LNCaP clone FGC (cell line): ENCODE data around the gene SLAMF1.
A peak's percentile ranks its signal among the peaks of the same experiment; 100 is the strongest.

Experiments used
- DNase-seq: peaks from one replicate; pipeline ENCODE4 v3.0.0-alpha.2; 2011; ENCODE audit warnings: low read depth
- H3K4me3 ChIP-seq: 2 replicates; pipeline ENCODE4 v1.5.1; 2011; ENCODE audit warnings: mild to moderate bottlenecking, low read depth, low read length, control low read depth
- TF ChIP-seq, protein P1 (sequence below): IDR thresholded peaks from 2 replicates; pipeline ENCODE4 v1.5.1; 2012; ENCODE audit warnings: mild to moderate bottlenecking; ENCODE audit not compliant: control insufficient read depth, insufficient read depth; ENCODE audit errors: extremely low read depth

The SLAMF1 gene

DNA sequence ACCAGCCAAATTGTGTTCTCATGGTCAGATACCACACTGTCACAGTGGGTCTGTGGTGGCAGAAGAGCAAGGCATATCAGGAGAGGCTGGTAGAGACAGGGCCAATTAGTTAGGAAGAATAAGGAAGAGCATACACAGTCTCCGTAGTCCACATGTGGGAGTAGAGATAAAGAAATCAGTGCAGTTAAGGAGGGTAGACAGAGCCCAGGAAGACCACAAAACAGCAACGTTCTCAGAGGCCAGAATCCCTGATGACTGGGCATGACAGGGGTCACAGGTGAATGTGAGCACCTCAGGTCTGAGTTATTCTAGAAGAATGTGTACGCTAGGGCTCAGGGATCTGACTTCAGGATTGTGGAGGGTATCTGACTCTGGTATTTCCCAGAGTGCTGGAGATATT lies 33.0 kb upstream of the SLAMF1 start:
- DNase-seq: no peak
- no peak overlapping the region for H3K4me3 ChIP-seq
- TF ChIP-seq, protein P1, sequence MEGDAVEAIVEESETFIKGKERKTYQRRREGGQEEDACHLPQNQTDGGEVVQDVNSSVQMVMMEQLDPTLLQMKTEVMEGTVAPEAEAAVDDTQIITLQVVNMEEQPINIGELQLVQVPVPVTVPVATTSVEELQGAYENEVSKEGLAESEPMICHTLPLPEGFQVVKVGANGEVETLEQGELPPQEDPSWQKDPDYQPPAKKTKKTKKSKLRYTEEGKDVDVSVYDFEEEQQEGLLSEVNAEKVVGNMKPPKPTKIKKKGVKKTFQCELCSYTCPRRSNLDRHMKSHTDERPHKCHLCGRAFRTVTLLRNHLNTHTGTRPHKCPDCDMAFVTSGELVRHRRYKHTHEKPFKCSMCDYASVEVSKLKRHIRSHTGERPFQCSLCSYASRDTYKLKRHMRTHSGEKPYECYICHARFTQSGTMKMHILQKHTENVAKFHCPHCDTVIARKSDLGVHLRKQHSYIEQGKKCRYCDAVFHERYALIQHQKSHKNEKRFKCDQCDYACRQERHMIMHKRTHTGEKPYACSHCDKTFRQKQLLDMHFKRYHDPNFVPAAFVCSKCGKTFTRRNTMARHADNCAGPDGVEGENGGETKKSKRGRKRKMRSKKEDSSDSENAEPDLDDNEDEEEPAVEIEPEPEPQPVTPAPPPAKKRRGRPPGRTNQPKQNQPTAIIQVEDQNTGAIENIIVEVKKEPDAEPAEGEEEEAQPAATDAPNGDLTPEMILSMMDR: no peak

DNA sequence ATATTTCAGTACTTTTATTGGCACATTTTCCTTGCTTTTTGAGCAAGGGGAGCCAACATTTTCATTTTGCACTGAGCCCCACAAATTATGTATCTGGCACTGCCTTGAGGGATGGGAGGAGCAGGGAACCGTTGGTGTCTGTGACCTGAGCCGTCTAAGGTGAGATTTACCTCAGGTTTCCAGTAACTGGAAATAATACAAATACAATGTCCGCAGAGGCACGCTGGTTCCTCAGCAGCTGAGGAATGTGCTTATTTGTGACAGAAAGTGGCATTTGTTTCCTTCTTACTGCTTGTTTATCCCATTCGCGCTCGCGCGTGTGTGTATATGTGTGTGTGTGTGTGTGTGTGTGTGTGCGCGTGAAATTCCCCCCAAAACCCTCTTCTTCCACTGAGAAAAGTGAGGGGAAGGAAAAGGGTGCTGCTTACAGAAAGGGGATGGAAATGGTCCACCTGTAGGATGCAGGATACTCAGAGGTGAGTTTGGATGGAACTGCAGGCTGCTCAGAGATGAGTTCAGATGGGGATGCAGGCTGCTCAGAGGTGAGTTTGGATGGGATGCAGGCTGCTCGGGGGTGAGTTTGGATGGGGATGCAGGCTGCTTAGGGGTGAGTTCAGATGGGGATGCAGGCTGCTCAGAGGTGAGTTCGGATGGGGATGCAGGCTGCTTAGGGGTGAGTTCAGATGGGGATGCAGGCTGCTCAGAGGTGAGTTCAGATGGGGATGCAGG lies 30.2 kb upstream of the SLAMF1 start:
- no peak for DNase-seq
- H3K4me3 ChIP-seq: no peak overlapping the region
- TF ChIP-seq, protein P1: no peak

DNA sequence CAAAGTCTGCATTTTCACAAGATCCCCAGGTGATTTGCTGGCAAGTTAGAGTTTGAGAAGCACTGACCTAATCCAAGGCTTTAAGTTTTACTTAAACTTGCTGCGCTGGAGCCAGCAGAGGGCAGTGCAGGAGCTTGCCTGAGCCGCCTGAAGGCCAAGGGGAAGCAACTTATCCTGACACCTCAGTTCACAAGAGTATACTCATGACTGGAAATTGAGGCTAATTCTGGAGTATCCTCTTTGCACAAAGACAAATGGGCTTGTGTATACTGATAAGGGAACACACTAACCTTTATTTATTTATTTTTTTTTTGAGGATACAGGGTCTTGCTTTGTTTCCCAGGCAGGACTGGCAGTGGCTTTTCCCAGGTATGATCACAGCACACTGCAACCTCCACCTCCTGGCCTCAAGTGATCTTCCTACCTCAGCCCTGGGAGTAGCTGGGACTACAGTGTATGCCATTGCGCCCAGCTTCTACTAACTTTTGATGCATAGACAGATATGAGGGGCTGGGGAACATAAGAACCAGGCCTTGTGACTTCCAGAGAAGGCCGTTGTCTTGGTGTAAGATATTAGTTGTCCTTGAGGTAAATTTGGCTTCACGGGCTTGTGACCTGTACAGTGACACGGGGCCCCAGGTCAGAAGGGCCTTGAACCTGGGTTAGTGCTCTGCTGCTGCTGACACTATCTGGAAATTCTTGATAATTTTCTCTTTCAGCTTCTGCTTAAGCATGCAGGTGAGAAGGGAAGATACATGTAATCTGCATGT lies 29.0 kb upstream of the SLAMF1 start:
- peak; percentile 31 for DNase-seq
- H3K4me3 ChIP-seq: no peak overlapping the region
- TF ChIP-seq, protein P1: peak; percentile 92

DNA sequence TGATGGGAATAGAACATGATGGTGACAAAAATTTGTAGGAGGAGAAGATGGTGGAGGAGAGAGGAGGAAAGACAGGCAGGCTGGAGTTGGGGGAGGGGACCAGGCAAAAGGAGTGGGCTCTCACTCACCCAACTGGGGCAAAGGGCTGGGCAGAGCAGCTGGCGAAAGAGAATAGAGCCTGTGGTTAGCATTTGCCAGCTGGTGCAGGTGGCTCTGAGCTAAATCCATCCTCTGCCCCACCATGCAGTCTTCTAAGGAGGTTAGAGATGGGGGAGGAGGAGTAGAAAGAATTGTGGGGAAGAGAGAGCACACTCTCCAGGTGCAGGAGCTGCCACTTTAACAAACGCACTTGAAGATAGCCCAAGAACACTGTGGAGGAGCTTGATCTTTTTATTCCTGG lies 27.6 kb upstream of the SLAMF1 start:
- no peak overlapping the region for H3K4me3 ChIP-seq
- no peak for DNase-seq

DNA sequence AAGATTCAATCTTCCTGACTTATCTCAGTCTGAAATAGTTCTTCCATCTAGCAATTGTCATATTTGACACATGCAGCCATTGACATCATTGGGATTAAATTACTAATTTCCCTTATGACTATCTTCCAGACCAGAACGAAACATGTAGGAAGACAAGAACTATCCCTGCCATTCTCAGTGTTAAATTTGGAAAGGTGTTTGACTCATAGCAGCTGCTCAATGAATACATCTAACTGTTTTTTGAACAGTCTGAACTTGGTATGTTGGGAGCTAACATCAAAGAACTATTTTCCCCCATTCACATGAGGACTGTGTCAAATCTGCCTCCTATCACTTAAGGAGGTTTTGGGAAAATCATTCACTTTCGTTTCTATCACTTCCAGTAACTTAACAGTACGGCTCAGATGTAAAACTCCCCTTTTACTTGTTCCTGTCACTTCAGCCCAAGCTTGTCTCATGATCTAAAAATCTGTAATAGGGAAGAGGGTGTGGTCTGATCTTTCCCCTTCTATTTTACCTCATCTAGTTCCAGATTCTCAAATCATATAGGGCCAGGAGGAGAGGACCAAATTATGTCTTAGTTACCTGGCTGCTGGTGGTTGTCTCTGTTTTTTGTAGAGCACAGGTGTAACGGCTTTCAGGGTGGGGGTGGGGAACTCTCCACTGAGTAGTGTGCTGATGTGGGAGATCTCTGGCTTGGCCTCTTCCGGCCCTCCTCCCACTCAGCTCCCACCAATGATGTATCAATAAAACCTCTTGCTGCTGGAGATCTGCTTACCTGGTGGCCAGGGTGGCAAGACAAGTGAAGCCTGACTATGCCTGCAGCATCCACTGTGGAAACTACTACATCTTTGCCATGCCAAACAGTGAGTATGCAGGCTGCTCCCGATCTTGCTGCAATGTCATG lies 26.2 kb upstream of the SLAMF1 start:
- no peak for DNase-seq
- no peak overlapping the region for H3K4me3 ChIP-seq
- TF ChIP-seq, protein P1: no peak

More for the DNA sequence above, 27.6 kb upstream of the SLAMF1 start:
- TF ChIP-seq, protein P1: no peak

DNA sequence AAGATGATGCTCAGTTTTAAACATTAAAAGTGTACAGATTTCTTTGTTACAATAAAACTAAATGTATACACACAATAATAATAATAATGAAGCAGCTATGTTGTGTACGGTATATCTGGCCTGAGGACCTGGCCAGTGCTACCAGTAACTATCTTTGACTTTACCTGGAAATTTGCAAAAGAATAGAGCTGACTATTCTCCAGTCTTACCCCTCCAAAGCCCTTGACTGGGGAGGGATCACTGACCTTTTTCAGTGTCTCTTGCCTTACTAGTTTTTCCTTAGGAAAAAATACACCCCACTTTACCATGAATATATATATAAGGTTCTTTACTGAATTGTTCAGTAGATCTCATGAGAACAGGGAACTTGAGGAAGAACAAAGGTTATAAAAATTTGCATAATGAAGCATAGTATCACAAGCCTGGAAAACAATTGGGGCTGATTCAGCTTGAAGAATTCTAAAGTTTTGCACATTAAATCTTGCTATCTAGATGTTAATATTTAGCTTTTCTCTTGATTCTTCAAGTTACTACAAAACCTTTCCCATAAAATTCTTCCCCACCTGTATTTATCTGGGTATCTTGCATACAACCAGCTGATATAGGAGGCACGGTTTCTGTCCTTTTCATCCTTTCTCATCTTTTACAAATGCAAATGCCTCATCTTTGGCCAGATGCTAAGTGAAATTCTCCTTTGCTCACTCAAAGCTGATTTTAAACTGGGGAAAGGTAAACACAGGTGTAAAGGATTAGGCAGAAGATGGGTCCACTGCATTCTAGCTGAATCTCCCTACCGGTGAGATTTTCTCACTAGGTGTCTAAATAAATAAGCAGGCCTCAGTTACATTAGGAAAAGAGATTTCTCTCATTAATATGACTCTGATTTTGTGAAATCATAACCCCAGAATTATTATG lies 25.0 kb upstream of the SLAMF1 start:
- TF ChIP-seq, protein P1: no peak
- no peak for DNase-seq
- no peak overlapping the region for H3K4me3 ChIP-seq
